ENCODE results near the gene TOPBP1. TPM values are rescaled to one million over a fixed set of nuclear protein-coding genes. Genes with fewer than 3 reads are reported as not detected.
"Not testable (repeated sequence)": the region's sequence is repeated elsewhere in the genome, so short reads cannot be mapped to it uniquely, and the experiment has no call there.

TOPBP1 gene
- total RNA-seq, 4 donors from 2014 or later = 8.6 to 31.1 (median 25.3) TPM

DNA sequence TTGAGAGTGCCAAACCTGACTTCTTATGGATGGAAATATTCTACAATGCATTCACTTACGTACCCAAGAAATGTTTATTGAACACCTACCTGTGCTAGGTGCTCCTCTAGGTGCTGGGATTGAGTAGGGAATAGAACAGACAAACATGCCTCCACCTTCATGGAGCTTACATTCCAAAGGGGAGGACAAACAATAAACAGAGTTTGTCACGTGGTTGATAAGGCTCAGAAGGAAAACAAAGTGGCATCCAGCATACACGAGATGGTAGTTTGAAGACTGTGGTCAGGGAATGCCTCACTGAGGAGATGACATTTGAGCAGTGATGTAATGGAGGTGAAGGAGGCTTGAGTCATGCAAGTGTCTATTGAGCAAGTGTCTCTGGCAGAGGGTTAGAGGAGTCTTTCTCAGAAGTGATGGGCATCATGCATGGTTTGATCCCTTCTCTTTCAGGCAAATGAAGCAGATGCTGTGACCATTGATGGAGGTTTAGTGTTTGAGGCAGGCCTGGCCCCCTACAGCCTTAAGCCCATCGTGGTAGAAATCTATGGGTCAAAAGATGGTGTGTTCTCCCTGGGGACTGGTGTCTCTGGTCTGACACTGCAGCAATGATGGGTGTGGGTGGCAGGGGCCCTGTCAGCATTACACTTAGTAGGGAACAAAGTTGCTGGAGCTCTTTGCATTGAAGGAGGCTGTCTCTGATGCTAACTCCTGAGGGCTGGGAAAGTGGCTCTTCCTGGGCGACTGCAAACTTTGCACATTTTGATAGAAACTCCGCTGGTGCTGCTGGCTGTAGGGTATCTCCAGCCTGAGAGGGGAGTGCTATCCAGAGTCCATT lies 29.7 kb upstream of the TOPBP1 start:
- DNase-seq = no peak
- TF ChIP-seq, protein P1, sequence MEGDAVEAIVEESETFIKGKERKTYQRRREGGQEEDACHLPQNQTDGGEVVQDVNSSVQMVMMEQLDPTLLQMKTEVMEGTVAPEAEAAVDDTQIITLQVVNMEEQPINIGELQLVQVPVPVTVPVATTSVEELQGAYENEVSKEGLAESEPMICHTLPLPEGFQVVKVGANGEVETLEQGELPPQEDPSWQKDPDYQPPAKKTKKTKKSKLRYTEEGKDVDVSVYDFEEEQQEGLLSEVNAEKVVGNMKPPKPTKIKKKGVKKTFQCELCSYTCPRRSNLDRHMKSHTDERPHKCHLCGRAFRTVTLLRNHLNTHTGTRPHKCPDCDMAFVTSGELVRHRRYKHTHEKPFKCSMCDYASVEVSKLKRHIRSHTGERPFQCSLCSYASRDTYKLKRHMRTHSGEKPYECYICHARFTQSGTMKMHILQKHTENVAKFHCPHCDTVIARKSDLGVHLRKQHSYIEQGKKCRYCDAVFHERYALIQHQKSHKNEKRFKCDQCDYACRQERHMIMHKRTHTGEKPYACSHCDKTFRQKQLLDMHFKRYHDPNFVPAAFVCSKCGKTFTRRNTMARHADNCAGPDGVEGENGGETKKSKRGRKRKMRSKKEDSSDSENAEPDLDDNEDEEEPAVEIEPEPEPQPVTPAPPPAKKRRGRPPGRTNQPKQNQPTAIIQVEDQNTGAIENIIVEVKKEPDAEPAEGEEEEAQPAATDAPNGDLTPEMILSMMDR (IDR thresholded peaks at IDR 0.05) = no peak
- no peak for TF ChIP-seq POLR2A (IDR thresholded peaks at IDR 0.05)
- intact Hi-C loops (cut with DNase I) = no loop called here
- H3K9me3 ChIP-seq = no peaks in the 10 kb centered on the region
- H3K27ac ChIP-seq = no peak overlapping the region
- H3K36me3 ChIP-seq = no peaks in the 10 kb centered on the region
- no peak overlapping the region for H3K4me3 ChIP-seq
- 48 to 65% methylated on average over 4 to 5 of the region's 6 CpGs for WGBS, 2 donors
- H3K27me3 ChIP-seq = no peaks in the 10 kb centered on the region
- no peaks in the 10 kb centered on the region for H3K4me1 ChIP-seq

DNA sequence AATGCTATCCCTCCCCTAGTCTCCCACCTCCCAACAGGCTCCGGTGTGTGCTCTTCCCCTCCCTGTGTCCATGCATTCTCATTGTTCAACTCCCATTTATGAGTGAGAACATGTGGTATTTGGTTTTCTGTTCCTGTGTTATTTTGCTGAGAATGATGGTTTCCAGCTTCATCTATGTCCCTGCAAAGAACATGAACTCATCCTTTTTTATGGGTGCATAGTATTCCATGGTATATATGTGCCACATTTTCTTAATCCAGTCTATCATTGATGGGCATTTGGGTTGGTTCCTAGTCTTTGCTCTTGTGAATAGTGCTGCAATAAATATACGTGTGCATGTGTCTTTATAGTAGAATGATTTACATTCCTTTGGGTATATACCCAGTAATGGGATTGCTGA lies 16.3 kb upstream of the TOPBP1 start:
- H3K36me3 ChIP-seq; DNase-seq; H3K27ac ChIP-seq; H3K9me3 ChIP-seq; intact Hi-C loops (cut with DNase I); H3K4me3 ChIP-seq: not testable (repeated sequence)
- Histone ChIP-seq H3K4me1 (peaks cover 3 to 12% (median 7%) of the 10 kb centered on the region in 3 donors), H3K27me3 (peaks cover 0 to 38% (median 10%) of the 10 kb centered on the region in 4 donors)
- 94% methylated on average over 2 of the region's 2 CpGs for WGBS, 2 donors

DNA sequence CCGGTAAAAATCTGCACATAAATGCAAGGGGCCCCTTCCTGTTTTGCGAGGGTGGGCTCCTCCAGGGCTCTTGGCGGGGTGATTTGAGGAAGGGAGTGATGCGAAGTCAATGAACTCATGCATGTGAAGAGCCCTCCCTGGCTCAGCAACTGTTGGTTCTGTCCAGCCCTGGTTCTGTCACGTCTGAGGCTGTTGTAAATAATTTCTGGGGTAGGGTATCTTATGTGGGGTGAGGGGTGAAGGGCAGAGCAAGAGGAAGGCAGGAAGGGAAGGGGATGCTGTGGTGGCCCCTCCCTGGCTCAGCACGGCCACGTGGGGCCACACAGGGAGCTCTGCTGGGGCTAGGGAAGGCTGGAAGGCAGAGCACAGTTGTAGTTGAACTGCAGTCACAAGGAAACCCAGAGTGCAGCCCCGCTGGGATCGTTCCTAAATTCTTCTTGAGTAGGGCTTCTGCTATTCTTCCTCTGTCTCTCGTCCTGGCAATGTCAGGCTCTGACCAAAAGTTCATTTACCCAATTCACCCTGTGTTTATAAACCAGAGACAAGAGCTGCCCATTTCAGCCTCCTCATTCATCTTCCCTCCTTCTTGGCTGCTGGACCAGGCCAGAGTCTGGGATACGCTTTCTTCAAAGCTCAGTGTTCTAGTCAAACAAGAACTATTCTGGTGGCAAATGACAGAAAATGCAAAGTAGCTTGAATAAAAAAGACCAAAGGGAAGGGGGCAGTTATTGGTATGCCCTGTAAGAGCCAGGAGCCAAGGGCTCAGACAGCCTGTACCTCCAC lies 14.8 kb upstream of the TOPBP1 start:
- 34 to 58% methylated on average over 10 to 11 of the region's 11 CpGs for WGBS, 2 donors

DNA sequence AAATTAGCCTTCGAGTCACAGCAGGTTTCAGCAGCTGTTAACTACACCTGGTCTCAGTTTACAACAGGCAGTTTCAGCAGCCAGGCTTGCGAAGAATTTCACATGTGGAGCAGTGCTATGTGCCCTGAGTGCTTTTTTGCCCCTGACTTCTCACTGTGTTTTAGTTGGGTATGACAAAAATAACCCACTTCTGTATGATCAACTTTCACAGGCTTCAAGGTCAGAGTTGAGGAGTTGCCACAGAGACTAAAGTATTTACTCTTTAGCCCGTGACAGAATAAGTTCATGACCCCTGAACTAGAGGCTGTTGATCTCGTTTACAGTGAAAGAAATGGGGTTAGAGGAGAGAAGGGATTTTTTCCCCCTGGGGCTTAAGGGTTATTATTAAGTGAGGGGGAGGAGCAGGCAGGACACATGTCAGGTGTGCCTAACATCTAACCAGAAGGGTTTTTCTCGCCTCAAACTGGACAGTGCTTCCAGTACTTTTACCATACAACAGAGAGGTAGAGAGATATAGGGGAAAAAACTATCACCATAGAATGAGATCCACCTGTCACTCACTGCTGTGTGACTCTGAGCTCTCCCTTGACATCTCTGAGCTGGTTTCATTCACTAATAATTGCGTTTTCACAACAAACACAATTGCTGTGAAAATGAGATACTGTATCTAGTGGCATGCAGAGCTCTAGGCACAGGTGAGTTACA lies 14.0 kb upstream of the TOPBP1 start:
- no peak for DNase-seq
- peaks cover 3 to 12% (median 7%) of the 10 kb centered on the region in 3 donors for H3K4me1 ChIP-seq
- H3K9me3 ChIP-seq = no peaks in the 10 kb centered on the region
- H3K36me3 ChIP-seq = no peaks in the 10 kb centered on the region
- intact Hi-C loops (cut with DNase I) = no loop called here
- peaks cover 0 to 53% (median 10%) of the 10 kb centered on the region in 4 donors for H3K27me3 ChIP-seq
- WGBS, 2 donors = 42 to 44% methylated on average over 6 of the region's 6 CpGs
- no peak overlapping the region for H3K27ac ChIP-seq
- no peak for TF ChIP-seq POLR2A (IDR thresholded peaks at IDR 0.05)
- TF ChIP-seq, protein P1 (IDR thresholded peaks at IDR 0.05) = no peak
- no peak overlapping the region for H3K4me3 ChIP-seq

More for the DNA sequence above, 14.8 kb upstream of the TOPBP1 start:
- Histone ChIP-seq H3K36me3 (no peaks in the 10 kb centered on the region), H3K9me3 (no peaks in the 10 kb centered on the region), H3K4me3 (no peak overlapping the region), H3K27ac (no peak overlapping the region), H3K4me1 (peaks cover 3 to 12% (median 7%) of the 10 kb centered on the region in 3 donors), H3K27me3 (peaks cover 0 to 50% (median 10%) of the 10 kb centered on the region in 4 donors)
- DNase-seq = no peak
- intact Hi-C loops (cut with DNase I) = no loop called here
- TF ChIP-seq, protein P1 (IDR thresholded peaks at IDR 0.05) = no peak
- TF ChIP-seq POLR2A (IDR thresholded peaks at IDR 0.05) = no peak

DNA sequence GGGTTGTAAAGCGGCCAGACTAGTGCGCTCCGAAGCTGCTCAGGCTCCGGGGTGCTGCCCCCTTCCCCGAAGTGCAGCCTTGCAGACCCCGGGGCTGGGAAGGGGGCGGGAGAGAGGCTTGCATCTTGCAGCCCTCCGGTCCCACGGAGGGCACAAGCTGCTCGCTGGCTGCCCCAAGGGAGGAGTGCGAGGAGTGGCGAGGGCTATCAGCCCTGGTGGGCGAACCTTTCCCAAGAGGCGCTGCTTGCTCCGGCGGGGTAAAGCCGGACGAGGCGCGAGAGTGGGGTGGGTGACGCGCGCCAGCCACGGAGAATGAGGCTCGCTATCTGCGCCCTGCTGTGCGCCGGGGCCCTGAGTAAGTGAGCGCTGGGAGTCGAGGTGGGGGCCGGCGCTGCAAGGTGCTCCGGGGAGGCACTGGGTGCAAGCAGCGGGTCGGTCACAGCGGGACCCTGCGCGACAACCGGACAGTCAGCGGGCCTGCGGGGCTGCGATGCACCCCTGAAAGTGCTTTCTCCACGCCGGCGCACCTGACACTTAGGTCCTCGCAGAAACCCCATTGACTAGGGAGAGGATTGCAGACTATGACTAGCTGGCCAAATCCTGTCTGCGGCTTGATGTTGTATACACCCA lies 12.7 kb upstream of the TOPBP1 start:
- Histone ChIP-seq H3K4me1 (peaks cover 3 to 12% (median 7%) of the 10 kb centered on the region in 3 donors), H3K27me3 (peaks cover 0 to 53% (median 10%) of the 10 kb centered on the region in 4 donors), H3K36me3 (no peaks in the 10 kb centered on the region), H3K9me3 (no peaks in the 10 kb centered on the region), H3K4me3 (peak overlapping the region in 2 of 4 donors; percentile 27 to 49), H3K27ac (no peak overlapping the region)
- WGBS, 2 donors = 6 to 60% methylated on average over 1 to 20 of the region's 47 CpGs
- DNase-seq = no peak
- TF ChIP-seq POLR2A (IDR thresholded peaks at IDR 0.05) = no peak
- TF ChIP-seq, protein P1 (IDR thresholded peaks at IDR 0.05) = no peak
- intact Hi-C loops (cut with DNase I) = no loop called here
